SK-N-SH (cell line): Measurements from ENCODE around the gene LKAAEAR1. TPM values are rescaled to one million over a fixed set of nuclear protein-coding genes. Genes with fewer than 3 reads are reported as not detected.
A peak's percentile ranks its signal among the peaks of the same experiment; 100 is the strongest.

ENCODE experiments used
- CHD2 ChIP-seq: fragments of 150-350 bp; IDR thresholded peaks from 2 replicates; pipeline ENCODE4 v1.6.1; 2018; ENCODE audit warnings: low read length; ENCODE audit not compliant: partially characterized antibody
- CTCF ChIP-seq: fragments of 200-600 bp; sonication (generic); IDR thresholded peaks from 2 replicates; pipeline ENCODE4 v1.6.1; 2017; ENCODE audit warnings: antibody characterized with exemption, mild to moderate bottlenecking, moderate library complexity
- EZH2phosphoT487 ChIP-seq: fragments of 200-600 bp; sonication (generic); IDR thresholded peaks from 2 replicates; pipeline ENCODE4 v1.6.1; 2017; ENCODE audit warnings: low read depth, mixed run types, mild to moderate bottlenecking, antibody characterized with exemption, moderate library complexity, borderline replicate concordance
- FOXJ3 ChIP-seq: sonication (generic); formaldehyde crosslinking; IDR thresholded peaks from 2 replicates; pipeline ENCODE4 v1.5.1; 2020; ENCODE audit warnings: mild to moderate bottlenecking, missing genetic modification reagents
- FOXM1 ChIP-seq: IDR thresholded peaks from 2 replicates; pipeline ENCODE4 v1.4.0; 2012; ENCODE audit warnings: low read depth, mild to moderate bottlenecking
- GATA2 ChIP-seq: sonication (generic); formaldehyde crosslinking; IDR thresholded peaks from 2 replicates; pipeline ENCODE4 v1.5.0; 2020; ENCODE audit warnings: mild to moderate bottlenecking, missing genetic modification reagents
- IRF3 ChIP-seq: fragments of 150-350 bp; IDR thresholded peaks from 2 replicates; pipeline ENCODE4 v1.6.1; 2016; ENCODE audit warnings: mild to moderate bottlenecking, low read depth, low read length
- JUND ChIP-seq: IDR thresholded peaks from 2 replicates; pipeline ENCODE4 v1.4.0; 2012
- MEF2A ChIP-seq: IDR thresholded peaks from 2 replicates; pipeline ENCODE4 v1.4.0; 2012; ENCODE audit warnings: low read depth, borderline replicate concordance
- NFIC ChIP-seq: IDR thresholded peaks from 2 replicates; pipeline ENCODE4 v1.4.0; 2012; ENCODE audit warnings: borderline replicate concordance
- PBX3 ChIP-seq: IDR thresholded peaks from 2 replicates; pipeline ENCODE4; 2012
- POLR2AphosphoS5 ChIP-seq: IDR thresholded peaks from 2 replicates; pipeline ENCODE4 v1.6.1; 2012; ENCODE audit warnings: low read depth, low read length
- REST ChIP-seq: IDR thresholded peaks from 2 replicates; pipeline ENCODE4 v1.6.1; 2012; ENCODE audit warnings: mild to moderate bottlenecking, low read depth, low read length, moderate library complexity
- RFX5 ChIP-seq: IDR thresholded peaks from 2 replicates; pipeline ENCODE4 v1.6.1; 2012; ENCODE audit warnings: mild to moderate bottlenecking, improper control_type of control experiment, low read length
- SIN3A ChIP-seq: IDR thresholded peaks from 2 replicates; pipeline ENCODE4 v1.6.1; 2012; ENCODE audit warnings: low read depth, mild to moderate bottlenecking, low read length, moderate library complexity, borderline replicate concordance
- TEAD4 ChIP-seq: IDR thresholded peaks from 2 replicates; pipeline ENCODE4 v1.4.0; 2012; ENCODE audit warnings: mild to moderate bottlenecking, borderline replicate concordance; ENCODE audit not compliant: insufficient read depth
- YY1 ChIP-seq: IDR thresholded peaks from 2 replicates; pipeline ENCODE4 v1.4.0; 2012; ENCODE audit warnings: low read depth, mild to moderate bottlenecking
- polyA plus RNA-seq, 3 experiments: library from polyadenylated mRNA; depleted of rRNA; stranded (reverse); fragments of >200 nt; gene quantifications; 2 replicates each; pipeline ENCODE4 v1.2.3, GENCODE V29; 2012

Gene LKAAEAR1
- polyA plus RNA-seq, 1 of the 3 experiments (the other 2 are of a cell fraction), result 0.71 TPM

GRCh38 chr20:64062596-64063388, 21.4 kb downstream of the LKAAEAR1 start, which contains the start of gene TCEA2 (continued):
- TF ChIP-seq PBX3, result no peak
- TF ChIP-seq TEAD4, result no peak
- no peak for TF ChIP-seq IRF3
- no peak for TF ChIP-seq MEF2A
- no peak for TF ChIP-seq JUND
- no peak for TF ChIP-seq NFIC
- TF ChIP-seq GATA2 (CRISPR knock-in tag), result no peak
- TF ChIP-seq REST, result 0 out of 2 replicates have a peak, but pooled peaks have one; percentile 12
- peak; percentile 49; the same call in 1 of the 2 replicates for TF ChIP-seq YY1
- no peak for TF ChIP-seq CTCF
- TF ChIP-seq FOXJ3, result peak; percentile 47; the same call in 1 of the 2 replicates
- TF ChIP-seq SIN3A, result peak; percentile 72; the same call in 1 of the 2 replicates
- TF ChIP-seq EZH2phosphoT487, result no peak
- peak; percentile 91 for TF ChIP-seq POLR2AphosphoS5
- peak; percentile 96 for TF ChIP-seq CHD2
- TF ChIP-seq RFX5, result no peak
- TF ChIP-seq FOXM1, result no peak
